Measurements from ENCODE around the gene ERVMER34-1.

Gene ERVMER34-1, protein sequence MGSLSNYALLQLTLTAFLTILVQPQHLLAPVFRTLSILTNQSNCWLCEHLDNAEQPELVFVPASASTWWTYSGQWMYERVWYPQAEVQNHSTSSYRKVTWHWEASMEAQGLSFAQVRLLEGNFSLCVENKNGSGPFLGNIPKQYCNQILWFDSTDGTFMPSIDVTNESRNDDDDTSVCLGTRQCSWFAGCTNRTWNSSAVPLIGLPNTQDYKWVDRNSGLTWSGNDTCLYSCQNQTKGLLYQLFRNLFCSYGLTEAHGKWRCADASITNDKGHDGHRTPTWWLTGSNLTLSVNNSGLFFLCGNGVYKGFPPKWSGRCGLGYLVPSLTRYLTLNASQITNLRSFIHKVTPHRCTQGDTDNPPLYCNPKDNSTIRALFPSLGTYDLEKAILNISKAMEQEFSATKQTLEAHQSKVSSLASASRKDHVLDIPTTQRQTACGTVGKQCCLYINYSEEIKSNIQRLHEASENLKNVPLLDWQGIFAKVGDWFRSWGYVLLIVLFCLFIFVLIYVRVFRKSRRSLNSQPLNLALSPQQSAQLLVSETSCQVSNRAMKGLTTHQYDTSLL

DNA sequence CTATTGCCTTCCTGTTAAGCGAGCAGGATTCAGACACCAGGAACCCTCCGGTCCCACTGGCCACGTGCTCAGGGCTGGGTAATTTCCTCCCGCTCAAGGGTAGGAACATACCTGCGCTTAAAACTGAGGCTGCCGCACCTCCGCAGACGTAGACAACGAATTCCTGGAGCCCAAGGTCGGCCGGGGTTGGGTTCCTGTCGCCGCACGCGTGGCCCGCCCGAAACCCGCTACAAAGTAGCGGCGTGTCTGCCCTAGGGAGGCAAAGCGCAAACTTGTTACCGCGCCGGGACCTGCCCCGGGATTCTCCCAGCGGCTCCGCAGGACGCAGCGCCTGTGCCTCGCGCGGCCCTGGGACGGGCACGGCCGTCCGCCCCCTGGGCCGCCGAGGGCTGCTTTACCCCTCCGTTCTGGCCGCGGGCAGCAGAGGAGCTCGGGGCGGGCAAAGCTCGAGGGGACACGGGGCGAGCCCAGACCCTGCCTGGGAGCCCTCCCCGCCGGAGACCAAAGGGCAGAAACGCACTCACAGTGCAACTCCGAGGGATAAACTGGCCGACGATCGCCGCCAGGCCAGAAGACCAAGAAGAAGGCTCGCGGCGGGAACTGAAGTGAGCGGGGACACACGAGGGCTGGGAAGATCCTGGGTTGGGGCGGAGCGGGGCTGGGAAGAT, at the start of gene ERVMER34-1:
Gene ERVMER34-1 (minus strand): TSS at position 607 of the 668 bp plus-strand sequence. CDS start 5,905 bp downstream, outside the sequence.
- DNase-seq: no peak

DNA sequence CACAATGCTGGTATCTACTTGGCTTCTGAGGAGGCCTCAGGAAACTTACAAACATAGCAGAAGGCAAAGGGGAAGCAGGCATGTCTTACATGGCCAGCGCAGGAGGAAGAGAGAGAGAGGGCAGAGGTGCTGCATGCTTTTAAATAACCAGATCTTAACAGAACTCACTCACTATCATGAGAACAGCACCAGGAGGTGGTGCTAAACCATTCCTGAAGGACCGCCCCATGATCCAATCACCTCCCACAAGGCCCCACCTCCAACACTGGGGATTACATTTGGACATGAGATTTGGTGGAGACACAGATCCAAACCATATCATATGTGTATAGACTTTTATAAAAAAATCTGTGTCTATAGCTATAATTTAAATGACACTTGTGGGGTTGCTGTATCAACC, 48.6 kb upstream of the ERVMER34-1 start:
- no peak for DNase-seq

DNA sequence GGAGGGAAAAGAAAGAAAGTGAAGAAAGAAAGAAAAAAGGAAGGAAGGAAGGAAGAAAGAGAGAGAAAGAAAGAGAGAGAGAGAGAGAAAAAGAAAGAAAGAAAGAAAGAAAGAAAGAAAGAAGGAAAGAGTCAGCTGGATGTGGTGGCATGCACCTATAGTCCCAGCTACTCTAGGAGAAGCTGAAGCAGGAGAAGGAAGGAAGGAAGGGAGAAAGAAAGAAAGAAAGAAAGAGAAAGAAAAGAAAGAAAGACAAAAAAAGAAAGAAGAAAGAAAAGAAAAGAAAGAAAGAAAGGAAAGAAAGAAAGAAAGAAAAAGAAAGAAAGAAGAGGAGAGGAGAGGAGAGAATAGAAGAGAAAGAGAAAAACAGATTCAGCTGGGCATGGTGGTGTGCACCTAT, 44.3 kb upstream of the ERVMER34-1 start:
- DNase-seq: no peak

DNA sequence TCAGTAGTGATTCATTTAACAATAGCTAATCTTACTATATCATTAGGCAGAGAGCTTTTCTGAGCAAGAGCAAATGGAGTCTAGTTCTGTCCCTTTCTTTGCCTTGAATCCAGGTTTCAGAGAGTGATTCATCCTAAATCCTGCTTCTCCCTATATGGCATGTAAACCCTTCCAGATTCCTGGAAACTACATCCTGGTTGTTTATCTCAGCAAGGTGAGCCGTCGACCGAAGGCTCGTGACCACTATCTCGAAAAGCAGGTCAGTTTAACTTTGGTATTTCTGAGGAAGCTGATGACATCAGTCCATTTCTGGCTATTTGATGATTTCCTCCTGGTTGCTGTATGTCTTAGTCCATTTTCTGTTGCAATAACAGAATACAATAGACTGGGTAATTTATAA, 40.7 kb upstream of the ERVMER34-1 start:
- no peak for DNase-seq

DNA sequence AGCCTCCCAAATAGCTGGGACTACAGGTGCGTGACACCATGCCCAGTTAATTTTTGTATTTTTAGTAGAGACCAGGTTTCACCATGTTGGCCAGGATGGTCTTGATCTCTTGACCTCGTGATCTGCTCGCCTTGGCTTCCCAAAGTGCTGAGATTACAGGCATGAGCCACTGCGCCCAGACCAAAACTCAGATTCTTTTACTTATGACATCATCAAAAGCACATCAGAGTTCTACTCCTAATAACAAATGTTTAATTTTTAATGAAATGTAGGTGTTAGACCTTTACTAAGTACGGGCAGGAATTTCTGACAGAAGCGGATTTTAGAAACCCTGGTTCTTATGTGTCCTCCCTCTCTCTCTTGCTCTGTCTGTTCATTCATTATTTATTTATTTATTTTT, 38.5 kb upstream of the ERVMER34-1 start:
- no peak for DNase-seq

DNA sequence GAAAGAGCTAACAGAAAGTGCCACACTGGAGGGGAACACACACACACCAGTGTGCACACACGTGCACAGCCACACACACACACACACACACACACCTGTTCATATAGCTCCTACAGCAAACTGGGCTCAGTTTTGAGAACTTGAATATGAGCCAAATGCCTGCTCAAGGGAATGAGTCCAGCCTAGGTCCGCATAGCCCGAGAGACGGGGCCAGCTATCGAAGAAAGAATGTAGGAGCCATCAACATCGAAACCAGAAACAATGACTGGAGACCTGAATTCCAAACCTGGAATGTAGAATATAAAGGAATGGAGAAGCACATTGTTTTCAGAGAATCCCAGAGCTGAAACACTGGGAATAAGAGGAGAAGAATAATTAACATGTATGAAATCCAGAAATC, 37.6 kb upstream of the ERVMER34-1 start:
- DNase-seq: no peak

DNA sequence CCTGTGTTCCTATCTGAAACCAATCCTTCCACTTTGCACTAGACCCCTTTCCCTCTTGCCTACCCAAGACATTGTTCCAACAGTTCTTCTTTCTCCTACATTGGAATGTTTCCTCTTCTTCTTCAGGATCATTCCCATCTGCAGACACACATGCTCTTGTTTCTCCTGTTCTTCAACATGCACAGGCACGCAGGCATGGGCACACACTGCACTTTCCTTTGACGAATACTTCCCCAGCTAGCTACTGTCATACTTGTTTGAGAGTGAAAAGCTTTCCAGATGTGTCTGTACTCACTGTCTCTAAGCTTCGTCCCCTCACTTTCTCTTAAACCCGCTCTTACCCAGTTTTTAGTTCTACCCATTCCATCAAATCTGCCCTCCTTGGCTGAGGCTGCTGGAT, 31.8 kb upstream of the ERVMER34-1 start:
- no peak for DNase-seq

DNA sequence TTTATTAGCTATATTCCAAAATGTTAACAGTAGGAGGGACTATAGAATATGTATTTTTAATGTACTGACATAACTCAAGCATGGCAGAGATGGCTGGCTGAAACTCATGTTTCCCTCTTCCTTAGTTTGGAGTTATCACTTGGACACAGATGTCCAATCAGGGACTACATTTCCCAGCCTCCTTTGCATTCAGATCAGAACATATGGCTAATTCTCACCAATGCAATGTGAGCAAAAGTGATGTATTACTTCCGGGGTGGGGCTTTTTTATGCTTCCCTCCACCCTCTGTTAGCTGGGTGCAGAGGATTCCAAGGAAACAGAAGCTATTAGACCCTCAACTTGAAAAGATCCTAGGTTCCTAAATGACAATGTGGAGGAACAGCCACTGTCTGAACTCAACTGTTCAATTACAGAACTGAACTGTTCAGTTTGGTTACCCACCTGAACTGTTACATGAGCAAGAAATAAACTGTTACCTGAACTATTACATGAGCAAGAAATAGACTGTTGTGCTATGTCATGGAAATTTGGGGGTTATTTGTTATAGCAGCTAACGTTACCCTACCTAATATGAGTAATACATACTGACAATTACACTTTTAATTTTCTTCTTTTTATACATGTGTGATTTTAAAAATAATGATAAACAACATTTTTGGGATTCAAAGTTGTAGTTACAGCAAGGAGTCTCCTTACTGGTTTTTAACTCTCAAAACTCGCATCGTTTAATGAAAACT, 29.6 kb upstream of the ERVMER34-1 start:
- DNase-seq: no peak

DNA sequence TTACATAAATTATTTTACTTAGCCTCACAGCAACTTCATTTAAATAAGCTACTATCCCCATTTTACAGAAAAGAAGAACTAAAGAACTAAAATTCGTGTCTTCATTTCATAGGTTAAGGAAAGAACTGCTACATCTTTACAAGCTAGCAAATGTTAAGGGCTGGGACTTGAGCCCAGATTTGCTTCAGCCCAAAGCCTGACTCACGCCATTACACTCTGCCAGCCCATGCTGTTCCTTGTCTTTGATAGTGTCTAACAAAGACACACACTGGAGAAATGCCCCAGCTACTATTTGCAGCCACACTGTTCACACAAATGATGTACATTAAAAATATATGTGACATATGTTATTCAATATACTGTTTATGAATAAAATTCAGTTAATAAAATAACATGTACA, 29.0 kb upstream of the ERVMER34-1 start:
- DNase-seq: peak in 1 of 14 donors; percentile 1

DNA sequence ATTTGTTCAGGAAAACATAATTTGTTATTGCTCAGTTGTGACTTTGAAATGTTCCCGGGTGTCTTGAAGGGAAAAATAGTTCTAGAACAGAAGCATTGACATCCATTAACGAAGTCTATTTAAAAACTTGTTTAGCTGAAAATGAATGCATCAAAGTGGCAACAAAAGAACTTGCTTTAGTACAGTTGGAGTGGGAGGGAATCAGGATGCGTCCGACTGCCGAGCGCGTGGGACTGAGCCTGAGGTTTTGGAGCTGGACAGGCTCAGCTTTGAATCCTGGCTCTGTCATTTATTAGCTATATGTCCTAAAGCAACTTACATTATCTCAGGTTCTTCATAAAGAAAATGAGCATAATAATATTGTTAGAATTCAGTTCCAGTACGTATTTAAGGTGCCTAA, 9.0 kb upstream of the ERVMER34-1 start:
- no peak for DNase-seq

DNA sequence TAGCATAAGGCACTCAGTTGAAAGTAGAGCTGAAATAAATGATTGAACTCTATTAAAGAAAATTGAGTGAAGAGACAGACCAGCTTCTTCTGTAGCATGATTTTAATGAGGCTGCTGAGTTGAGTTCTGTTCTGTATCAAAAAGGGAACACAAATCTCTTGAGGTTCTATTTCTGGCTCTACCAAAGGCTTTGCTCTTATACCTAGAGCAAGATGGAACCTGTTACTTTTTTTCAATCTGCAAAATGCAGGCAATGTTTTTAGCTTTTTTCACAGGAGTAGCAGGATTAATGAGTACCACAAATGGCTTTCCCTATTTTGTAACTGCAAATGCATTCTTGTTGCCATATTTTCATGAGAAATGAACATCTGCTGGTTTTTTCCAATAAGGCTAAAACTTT, 4.2 kb upstream of the ERVMER34-1 start:
- DNase-seq: no peak

DNA sequence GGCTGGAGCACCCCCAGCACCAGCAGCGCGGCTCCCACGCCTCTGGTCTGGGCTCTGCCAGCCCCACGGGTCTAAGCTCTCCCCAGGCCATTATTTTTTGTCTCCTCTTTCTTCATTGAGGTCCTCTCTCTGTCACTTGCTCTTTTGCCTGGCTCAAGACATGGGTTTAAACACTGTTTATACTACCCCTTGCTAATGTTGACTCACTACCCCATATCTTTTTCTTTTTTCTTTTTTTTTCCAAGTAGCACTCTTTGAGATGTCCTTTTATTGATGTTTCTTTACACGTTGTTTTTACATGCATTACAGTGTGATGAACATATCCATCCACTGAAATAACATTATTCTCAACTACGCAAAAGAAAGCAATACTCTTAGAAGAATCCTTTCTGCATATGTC, 1.7 kb upstream of the ERVMER34-1 start:
- DNase-seq: no peak

DNA sequence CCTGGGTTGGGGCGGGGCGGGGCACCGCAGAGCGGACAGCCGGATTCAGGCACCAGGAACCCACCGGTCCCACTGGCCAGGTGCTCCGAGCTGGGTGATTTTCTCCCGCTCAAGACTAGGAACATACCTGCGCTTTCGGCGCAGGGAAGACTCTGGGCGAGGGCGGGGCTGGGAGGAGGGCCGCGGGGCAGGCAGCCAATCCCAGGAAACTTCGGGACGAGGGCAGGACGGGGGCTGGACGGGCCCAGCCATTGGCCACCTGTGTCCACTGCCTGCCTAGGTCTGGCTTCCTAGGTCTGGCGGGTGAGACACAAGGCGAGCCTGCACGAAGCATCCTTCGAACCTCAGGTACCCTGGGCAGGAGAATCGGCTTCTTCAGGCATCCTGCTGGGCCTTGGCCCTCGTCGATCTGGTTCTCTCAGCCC, 274 bp upstream of the ERVMER34-1 start:
- peak in 2 of 14 donors; percentile 1 to 52 for DNase-seq

DNA sequence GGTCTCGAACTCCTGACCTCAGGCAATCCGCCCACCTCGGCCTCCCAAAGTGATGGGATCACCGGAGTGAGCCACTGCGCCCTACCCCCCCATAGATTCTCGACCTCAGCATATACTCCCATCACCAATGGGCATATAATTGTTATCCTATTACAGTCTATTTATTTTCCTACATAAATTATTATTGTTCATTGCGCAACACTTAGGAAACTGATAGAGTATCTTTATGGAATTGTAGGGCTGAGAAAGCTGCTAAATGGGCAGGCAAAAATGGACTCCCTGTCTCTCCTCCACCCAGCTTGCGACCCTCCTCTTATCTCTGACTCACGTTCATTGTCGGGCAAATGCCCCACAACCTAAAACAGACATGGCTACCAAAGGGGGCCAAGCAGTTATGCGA, 1.0 kb downstream of the ERVMER34-1 start:
- DNase-seq: no peak

DNA sequence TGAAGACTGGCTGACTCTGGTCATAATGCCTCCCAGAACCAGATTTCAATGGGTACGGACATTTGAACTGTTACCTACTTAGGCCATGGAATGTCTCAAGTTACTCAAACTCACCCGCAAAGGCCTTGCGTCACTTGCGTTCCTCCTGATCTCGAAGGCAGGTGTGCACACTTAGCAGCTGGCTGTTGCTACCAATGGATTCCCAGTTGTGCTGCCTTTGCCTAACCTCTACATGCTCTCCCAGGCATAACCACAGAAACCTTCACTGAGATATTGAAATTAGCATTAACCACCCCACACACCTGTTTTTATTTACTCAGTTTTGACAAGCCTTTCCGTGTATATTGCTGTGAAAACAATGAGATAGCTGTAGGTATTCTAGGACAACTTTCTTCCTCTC, 2.8 kb downstream of the ERVMER34-1 start:
- DNase-seq: no peak

DNA sequence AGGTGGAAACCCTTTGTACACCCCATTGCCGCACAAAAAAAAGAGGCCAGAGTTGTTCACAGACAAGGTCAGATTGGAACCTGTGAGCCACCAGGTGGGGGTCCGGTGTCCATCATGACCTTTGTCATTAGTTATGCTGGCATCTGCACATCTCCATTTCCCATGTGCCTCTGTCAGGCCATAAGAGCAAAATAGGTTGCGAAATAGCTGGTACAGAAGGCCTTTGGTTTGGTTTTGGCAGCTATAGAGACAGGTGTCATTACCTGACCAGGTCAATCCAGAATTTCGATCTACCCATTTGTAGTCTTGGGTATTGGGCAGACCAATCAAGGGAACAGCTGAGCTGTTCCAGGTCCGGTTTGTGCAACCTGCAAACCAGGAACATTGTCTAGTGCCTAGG, 6.6 kb downstream of the ERVMER34-1 start:
- no peak for DNase-seq

DNA sequence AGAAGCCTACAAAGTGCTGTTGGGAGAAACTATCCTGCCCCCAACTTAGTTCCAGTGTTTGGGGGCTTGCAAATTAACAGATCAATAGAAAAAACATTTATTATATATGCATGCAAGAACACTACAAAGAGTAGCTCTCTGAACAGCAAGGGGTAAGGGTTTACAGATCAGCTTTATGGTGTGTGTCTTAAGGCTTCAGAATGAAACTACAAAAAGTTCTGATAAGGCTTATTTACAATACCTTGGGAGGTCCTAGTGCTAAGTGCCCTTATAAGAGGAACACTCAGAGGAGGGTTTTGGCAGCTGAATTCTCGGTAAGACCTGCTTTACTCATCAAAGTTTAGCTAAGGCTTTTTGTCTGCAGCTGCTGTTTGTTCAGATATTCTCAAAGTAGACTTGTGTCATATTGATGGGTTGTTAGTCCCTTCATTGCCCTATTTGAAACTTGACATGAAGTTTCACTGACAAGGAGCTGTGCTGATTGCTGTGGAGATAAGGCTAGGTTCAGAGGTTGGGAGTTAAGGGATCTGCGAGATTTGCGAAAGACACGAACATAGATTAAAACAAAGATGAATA, 7.7 kb downstream of the ERVMER34-1 start:
- DNase-seq: no peak

DNA sequence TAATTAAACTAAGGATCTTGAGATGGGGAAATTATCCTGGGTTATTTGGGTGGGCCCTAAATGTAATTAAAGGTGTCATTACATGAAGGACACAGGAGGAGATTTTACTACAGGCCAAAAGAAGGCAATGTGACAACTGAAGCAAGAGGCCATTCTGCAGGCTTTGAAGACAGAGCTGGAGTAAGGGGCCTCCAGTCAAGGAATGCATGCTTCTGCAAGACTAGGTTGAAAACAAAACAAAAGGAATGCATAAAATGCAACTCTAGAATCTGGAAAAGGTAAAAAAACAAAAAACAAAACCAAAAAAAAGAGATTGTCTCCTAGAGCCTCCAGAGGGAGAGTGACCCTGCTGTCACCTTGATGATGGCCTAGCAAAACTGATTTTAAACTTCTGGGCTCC, 21.6 kb downstream of the ERVMER34-1 start:
- no peak for DNase-seq

DNA sequence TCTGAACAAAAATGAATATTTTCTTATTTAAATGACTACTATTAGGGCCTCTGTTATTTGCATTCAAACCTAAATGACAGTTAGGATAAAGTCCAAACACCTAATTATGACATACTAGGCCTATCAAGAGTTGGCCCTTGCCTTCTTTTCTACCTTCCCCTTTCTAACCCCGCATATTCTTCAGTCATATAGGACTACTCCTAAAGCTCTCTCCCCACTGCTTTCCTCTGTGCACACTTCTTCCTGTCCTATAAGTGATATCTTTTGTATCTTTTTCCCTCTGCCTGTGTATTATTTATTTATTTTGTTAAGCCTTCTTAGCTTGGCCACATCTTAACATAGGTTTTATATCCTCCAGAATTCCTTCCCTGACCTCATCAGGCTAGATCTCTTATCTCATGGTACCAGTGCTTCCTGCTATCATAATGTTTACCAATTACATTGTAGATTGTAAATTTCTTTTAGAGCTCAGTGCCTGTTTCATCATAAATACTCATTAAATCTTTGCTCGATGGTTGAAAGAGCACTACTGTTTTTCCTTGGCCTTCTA, 22.5 kb downstream of the ERVMER34-1 start:
- DNase-seq: no peak

DNA sequence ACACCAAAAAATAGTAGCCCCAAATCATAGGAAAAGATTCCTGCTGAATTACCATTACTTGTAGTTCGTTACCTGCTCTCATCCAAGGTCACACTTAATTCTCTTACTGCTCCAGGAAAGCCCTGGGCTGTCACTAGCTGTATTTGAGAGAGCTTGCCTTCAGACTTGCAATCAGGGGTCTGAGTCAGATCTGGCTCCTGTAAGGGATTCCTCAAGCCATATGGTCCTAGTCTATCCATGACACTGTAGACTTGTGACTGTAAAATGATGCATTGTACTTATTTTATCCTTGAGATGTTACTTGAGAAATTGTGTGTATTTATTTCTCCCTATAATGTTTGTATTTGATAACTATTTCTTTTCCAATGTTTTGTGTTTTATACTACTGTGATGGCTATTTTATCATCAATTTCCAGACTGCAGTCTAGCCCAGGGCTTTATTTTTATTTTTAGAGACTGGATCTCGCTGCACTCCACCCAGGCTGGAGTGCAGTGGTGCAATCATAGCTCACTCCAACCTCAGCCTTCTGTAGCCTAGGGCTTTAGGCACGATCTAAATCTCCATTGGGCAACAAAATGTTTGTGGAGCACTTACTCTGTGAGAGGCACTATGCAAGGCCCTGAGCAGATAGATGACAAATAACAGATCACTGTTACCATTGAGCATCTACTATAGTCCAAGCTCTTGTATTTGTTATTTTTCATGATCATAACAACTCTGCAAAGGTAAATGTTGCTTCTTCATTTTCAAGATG, 24.2 kb downstream of the ERVMER34-1 start:
- no peak for DNase-seq

DNA sequence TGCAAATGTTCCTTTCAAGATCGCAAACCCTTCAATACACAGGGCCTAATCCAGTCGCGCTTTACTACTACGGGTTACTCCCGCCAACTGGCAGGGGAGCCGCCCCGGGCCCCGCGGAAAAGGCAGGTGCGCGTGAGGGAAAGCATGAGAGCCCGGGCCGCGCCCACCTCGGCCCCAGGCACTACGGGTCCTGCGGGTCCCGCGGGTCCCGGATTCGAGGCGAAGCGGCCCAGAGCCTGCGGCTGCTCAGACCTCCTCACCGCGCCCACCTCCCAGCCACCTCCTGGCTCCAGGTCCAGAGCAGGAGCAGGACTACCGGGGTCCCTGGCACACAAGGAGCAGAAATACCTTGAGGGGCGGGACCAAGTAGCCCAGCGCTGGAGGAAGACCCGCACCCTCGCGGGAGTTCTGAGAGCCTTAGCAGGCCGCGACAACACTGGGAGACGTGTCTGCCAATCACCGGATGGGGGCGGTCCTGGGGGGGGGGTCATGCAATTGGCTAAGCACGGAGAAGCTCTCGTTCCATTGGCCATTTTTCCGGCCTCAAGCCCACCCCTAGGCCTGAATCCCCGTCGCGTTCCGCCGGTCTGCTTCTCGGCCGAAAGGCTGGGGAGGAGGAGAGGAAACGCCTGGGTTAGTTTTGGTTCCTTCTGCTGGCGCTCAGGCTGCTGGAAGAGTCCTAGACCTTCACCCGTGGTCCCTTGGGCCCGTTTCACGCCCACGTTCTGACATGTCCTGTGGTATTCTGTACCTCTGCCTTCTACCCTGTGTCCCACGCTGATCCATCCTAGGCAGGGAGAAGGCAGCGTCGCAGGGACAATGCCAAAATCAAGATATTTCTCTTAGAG, 29.0 kb downstream of the ERVMER34-1 start:
- peak; percentile 65 to 98 (median 89) for DNase-seq
